ENCODE measurements around the gene ITGBL1.
A peak's percentile ranks its signal among the peaks of the same experiment; 100 is the strongest.

ITGBL1 gene

DNA sequence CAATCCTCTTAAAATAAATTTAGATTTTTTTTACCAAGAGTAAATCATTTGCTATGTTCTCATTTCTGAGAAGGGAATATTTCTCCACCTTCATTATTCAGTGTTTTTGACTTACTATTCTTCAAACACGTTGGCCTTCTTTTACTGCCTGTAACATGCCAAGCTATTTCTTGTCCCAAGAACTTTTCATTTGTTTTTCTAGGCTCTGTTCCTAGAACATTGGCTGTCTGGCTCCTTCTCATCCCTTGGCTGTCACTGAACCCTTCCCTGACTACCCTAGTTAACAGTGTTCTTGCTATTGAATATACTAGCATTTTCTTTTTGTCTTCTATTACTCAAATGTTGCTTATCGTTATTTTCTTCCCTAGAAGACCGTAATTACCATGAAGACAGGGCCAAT is 248.1 kb downstream of the ITGBL1 start:
- no peak for DNase-seq (ENCODE audit: low spot score)

DNA sequence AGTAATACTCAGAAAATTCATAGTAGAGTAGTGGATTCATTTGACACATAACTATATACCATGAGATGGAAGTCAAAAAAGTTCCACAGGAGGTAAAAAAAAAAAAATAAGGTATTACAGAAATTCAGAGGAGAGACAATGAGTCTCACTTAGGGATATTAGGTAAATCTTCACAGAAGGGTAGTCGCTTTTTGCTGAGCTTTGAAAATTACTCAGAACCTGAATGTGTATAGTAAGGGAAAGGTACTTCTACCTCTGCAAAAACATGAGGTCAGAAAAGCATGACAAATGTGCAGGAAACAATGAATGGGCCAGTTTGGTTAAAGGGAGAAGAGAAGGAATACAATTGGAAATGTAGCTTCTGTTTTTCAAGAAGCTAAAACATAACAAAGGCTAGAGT is 250.6 kb downstream of the ITGBL1 start:
- no peak for DNase-seq (ENCODE audit: low spot score)

DNA sequence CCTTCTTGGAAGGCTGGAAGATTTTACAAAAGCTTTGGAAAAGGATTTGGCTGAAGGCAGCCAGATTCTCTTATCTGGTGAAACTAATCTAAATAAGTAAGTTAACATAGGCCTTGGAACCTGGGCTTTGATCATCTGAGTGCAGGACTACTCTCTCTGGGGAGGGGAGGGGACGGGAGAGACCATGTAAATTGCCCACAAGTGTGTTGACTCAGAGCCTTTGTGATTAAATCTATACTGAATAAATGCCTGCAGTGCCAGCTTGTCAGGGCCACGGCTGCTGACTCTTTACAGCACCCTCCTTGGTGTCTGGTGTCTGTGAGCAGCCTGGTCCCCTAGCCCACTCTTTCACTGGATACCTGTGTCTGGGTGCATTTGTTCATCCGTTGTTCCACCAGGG is 251.4 kb downstream of the ITGBL1 start:
- no peak for DNase-seq (ENCODE audit: low spot score)

DNA sequence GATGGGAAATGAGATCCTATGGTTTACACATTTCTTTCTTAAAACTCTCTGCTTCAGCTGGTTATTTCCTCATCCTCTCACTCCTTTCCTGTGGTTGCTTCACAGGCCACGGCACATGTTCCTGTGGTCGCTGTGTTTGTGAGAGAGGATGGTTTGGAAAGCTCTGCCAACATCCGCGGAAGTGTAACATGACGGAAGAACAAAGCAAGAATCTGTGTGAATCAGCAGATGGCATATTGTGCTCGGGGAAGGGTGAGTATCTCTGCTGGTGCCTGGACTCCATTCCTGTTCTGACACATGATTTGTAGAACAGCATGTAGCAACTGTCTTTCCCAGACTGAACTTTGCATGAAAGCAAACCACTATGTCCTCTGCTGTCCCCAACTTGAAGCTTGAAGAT is 254.2 kb downstream of the ITGBL1 start:
- peak; percentile 6 for DNase-seq (ENCODE audit: low spot score)

DNA sequence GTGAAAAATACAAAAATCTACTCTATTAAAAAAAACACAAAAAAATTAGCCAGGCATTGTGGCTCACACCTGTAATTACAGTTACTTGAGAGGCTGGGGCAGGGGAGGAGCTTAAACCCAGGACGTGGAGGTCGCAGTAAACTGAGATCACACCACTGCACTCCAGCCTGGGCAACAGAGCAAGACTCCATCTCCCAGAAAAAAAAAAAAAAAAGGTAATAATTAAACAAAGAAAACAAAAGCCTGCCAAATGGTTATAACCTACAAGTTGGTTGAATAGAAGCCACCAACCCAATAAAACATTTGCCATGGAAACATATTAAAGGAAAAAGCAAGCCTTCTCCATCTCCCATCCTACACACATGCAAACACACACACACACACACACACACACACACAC is 255.2 kb downstream of the ITGBL1 start:
- no peak for DNase-seq (ENCODE audit: low spot score)

DNA sequence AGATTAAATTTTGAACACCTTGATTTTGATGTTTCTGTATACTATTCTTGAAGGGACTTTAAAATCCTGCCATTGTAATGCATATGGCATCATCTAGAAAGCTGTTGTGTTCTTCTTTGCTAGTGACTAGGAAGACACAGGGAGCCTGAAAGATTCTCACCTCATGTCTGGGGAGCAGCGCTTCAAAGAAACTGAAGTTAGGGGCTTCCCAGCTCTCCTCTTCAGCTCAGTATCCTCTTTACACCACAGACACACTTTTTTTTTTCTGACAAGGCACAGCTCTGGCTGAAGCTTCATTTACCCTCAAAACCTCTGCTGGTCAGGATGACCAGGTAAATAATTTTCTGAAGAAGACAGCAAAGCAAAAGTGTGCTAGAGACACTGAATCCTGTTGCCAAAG is 255.6 kb downstream of the ITGBL1 start:
- no peak for DNase-seq (ENCODE audit: low spot score)

DNA sequence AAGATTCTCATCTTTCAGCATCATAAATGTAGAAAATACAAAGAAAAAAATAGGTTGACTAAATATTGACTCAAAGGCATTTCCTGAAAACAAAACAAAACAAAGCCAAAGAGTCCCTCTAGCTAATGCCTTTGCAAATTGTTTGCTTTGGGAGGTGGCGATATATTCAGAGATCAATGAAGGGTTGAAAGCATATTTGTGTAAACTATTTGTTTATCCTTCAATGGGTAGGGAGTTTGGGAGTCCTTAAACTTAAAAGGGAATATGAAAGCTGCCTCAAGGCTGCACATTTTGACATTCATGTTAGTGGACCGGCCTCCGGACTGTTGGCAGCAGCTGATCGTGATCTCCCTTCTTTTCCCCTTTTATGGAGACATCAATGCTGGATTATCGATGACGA is 257.5 kb downstream of the ITGBL1 start:
- no peak for DNase-seq (ENCODE audit: low spot score)

DNA sequence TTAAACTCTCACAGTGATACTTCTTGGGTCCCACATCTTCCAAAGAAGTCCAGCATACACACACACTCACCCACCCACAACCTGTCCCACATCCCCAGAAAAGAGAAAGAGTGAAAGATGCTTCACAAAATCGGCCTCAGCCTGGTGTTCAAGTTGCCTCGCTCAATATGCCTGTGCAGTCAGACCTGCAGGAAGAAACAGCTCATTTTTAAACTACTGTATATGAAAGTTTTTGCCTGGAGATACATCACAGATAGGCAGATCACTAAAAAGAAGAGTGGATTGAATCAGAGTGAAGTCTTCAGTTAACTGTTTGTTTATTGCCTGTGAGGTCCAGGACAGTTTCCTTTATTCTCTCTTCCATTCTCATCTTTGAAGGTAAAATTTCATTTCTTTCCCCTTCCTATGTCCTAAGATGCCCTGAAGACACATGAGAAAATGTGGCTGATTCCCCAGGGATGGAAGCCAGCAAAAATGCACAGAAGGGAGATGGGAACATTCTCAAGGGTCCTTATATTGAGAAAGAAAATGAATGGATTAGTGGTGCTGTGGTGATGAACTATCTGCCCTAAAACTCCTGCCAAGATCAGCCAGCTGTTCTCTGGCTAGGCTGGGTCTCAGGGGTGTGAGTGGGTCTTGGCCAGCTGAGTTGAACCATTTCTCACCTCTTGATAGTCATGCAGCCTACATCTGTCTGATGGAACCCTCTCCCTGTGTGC is 259.0 kb downstream of the ITGBL1 start:
- DNase-seq (ENCODE audit: low spot score) = no peak

DNA sequence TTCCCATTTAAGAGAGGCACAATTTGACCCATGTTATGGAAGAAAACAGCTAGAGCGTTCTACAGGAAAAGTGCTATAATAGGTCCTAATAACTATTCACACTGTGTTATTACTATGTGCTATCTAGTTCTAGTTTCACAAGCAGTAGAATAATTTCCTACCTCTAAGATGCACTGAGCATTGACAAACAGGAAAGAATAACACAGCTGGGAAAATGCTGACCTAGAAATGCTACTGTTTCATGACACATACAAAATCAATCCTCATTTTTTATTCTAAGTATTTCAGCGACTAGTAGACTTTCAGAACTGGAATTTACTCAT is 259.5 kb downstream of the ITGBL1 start:
- DNase-seq (ENCODE audit: low spot score) = no peak

DNA sequence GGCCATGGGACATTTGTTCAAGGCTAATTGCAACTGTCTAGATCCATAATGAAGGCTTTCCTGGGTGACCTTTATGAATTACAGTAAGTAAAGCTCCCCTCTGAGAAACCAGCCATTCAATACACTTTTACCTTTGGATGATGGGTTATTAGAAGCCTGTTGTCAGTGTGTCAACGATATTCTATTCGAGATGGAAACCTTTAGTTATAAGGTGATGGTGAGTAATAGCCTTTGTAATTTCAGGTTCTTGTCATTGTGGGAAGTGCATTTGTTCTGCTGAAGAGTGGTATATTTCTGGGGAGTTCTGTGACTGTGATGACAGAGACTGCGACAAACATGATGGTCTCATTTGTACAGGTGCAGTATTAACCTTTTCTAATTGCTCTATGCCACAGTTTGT is 261.7 kb downstream of the ITGBL1 start:
- DNase-seq (ENCODE audit: low spot score) = no peak

DNA sequence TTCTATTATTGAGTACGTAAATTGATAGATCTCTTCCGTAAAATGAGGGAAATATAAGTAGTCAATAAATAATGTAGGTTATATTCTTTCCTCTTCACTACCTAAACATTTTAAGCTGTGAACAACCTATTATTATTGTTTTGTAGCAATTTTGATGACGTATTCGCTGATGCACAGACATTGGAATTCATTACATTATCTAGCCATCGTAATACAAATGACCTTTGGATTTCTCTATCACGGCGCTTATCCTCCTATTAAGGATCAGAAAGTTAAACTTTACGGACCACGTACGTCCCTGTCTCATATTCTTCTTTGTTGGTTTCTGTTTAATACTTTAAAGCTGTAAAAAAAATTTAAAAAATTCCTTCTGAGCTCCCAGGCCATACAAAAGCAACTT is 264.9 kb downstream of the ITGBL1 start:
- no peak for DNase-seq (ENCODE audit: low spot score)

DNA sequence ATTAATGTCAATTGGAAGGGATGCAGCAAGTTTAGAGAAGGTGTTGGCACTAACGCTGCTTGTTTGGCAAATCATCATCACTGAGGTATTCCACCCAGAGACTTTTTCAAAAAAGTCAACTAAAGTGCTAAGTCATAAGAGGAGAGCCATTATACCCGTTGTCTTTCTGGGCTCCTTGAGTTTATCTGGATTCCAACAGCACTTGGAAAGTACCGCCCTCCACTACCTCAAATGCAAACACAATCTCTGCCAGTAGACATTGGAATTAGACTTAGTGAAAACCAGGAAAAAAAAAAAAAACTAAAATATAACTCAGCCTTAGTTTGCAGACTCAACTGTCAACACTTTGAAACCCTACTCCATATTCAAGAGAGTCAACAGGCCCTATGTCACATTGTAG is 266.0 kb downstream of the ITGBL1 start:
- DNase-seq (ENCODE audit: low spot score) = no peak

DNA sequence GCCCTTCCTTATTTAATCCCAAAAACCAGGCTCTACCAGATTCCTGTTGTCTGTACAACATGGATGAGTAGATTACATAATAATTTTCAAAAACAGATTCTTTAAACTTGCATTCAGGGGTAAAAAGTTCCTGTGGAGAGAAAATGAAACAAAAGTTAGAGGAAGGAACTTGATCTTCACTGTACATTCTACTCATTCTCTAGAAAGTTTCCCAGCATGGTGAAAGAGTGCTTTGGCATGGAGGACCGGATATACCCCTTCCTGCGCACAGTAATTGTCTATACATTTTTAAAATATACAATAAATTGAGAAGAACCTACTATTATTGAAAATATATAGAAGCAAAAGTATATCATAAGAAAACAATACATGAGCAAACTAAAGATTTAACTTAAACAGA is 274.2 kb downstream of the ITGBL1 start:
- no peak for DNase-seq (ENCODE audit: low spot score)

DNA sequence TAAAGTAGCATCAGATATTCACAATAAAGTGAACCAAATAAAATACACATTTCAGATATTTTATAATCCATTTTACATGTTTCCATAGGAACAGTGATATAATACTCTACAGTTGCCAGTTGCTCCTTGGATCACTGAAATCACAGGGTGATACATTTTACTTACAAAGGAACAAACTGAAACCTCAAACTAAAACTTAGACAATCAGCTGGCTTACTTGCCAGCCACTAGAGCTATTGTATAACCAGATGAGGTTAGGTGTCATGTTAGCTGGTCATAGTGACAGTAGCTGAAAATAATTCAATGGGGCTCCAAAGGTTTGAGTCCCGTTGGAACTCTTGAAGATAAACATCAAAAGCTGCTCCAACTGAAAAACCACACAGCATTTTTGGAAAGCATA is 274.6 kb downstream of the ITGBL1 start:
- DNase-seq (ENCODE audit: low spot score) = no peak

DNA sequence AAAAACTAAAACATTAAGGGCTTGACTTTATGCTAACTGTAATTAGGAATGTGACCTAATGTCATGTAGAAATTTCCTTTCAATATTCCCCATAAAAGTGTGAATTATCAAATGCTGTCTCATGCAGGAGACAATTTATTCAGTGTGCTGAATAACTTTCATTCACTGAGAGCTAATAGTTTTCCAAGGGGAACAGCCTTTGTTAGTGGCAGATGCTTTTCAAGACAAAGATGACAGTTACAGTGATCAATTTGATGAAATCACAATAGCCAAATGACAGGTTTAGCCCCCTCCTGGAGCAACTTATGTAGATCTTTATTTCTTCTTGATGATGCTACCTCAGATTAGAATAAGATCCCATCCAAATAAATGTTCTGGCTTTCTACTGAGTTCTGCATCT is 275.5 kb downstream of the ITGBL1 start:
- no peak for DNase-seq (ENCODE audit: low spot score)

DNA sequence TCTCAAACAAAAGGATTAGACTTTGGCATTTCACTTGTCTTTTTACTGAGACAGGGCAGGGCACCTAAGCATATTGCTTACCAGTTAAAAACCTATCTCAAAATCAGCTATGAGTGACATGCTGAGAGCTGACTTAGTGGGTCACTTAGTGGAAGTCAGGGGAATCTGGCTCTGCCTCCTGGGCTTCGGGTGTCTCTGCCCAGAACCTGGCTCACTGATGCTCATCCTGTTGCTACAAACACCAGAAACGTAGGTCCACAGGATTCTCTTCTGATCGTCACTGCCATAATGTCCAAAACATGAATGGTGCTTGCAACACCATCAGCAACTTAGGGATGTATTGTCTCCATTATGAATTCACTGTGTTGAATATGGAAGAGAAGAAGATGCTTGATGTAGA is 276.1 kb downstream of the ITGBL1 start:
- DNase-seq (ENCODE audit: low spot score) = no peak

DNA sequence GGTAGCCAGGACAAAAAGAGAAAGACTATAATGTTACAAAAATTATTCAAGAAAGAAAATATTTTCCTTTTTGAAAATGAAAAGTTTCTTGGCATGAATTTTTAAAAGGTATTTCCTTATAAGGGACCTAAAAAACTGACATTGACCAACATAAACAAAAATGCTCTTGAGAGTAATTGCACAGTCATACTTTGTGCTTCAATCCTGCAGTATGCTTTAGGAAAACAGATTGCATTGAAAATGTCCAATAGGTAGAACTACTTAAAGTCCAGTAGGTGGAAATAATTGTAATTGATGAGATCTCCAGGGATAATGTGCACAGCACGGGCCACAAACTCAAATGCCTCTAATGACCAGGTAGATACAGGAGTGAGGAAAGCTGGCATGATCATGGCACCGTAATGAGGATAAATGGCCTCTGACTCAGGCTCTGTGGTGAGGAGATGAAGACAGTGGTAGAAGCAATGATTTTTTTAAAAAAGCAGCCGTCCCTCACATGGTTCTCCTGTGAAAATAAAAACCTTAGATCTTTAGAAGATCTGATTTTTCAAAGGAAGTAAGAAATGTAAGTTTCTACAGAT is 278.0 kb downstream of the ITGBL1 start:
- no peak for DNase-seq (ENCODE audit: low spot score)

DNA sequence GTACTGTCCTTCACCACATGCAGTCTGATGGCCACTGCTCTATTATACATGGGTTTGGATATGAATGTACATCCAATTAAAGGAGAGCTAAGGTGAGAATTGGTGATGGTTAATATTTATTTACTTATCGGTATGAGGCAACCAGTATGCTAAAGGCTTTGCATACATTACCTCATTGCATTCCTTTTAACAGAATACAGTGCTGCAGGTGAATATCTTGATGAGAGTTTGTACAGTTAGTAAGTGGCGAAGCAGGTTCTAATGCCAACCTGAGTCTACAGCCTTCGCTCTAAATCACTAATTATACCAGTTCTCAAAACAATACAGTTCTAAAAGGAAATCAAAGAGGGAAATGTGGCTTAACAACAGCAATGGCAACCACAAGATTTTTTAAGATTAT is 284.1 kb downstream of the ITGBL1 start:
- no peak for DNase-seq (ENCODE audit: low spot score)

DNA sequence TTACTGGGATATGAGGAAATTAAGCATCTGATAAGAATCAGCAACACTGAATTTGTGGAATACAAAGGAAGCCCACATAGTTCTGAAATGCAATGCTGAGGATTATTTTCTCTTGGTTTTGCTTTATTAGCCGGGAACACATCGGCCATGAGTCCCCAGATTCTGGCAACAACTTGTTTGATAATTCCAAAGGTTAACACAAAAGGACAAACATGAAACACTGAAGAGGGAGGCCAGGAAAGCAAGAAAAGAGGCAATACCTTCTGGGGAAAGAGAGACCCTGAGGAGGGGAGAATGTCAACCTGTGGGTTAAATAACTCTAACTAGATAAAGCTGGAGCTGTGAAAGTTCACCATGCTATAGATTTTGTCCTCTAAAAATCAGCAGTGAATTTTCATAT is 285.9 kb downstream of the ITGBL1 start:
- no peak for DNase-seq (ENCODE audit: low spot score)

DNA sequence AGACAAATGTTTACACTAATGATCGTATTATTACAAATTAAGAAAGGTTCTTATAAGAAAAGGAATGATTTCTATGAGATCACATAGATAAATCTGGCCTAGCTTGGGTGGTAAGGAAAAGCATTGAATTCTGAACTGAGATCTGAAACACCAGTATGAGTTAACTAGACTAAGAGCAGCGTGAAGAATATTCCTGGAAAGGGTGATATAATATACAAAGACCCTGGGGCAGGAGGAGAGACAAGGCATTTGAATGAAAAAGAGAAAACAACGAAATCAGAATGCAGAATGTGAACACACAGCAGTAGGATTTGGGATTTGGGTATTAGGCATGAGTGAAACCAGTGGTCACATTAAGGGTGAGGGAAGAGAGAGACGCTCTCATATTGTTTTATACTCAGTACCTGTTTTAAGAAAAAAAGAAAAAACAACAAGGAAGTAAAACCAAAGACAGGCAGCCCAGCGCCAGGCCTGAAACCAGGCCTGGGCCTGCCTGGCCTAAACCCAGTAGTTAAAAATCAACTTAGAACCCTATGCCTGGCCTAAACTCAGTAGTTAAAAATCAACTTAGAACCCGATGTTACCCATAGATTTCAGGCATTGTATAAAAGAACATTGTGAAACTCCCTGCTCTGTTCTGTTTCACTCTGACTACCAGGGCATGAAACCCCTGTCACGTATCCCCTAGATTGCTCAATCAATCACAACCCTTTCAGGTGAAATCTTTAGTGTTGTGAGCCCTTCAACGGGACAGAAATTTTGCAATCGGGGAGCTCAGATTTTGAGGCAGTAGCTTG is 287.1 kb downstream of the ITGBL1 start:
- peak; percentile 12 for DNase-seq (ENCODE audit: low spot score)

DNA sequence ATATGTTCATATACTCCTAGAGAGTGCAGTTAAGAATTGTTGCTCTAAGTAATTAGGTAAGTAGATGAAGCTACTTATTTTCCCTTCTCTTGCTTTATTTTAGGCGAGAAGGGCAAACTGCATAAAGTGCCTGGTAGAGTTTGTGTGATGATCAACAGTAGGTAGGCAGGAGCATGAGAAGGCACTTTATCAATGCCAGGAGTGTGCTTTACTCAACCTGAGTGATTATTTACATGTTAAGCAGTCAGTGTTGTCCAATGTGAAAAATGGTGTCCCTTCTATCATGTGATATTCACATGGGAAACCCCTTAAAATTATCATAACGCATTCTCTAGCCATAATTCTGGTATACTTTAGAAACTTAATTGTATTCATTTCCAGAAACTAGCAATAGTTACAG is 294.0 kb downstream of the ITGBL1 start:
- DNase-seq (ENCODE audit: low spot score) = no peak

DNA sequence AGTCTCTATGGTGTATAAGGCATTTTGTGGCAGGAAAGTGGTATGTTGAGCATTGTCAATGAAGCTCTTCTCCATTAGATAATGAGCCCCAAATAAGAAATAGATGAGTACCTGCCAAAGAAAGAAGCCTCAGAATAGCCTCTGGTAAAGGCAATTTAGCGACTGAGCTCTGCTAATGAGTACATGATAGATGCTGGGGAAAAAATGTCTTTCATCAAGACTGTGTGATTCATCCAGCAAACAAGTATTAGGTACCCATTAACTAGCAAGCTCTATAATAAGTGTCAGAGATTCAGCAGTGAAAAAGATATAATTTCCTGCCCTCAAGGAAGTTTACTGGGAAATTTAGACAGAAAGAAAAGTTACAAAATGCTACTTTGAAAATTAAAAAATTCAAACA is 294.6 kb downstream of the ITGBL1 start:
- DNase-seq (ENCODE audit: low spot score) = no peak

DNA sequence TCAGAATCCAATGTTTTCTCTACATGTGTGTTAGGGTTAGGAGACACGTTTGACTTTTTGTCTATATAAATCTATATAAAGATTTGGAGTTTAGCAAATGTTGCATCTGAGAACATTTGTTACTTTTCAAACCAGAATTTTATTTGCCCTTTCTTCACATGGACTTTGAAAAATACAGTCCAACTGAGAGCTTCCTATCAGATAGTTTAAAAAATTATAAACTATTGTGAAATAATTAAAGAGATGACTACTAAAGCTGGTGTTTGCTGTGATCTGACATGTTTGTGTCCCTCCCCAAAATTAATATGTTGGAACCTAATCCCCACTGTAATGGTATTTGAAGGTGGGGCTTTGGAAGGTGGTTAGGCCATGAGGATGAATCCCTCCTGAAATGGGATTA is 297.1 kb downstream of the ITGBL1 start:
- no peak for DNase-seq (ENCODE audit: low spot score)

DNA sequence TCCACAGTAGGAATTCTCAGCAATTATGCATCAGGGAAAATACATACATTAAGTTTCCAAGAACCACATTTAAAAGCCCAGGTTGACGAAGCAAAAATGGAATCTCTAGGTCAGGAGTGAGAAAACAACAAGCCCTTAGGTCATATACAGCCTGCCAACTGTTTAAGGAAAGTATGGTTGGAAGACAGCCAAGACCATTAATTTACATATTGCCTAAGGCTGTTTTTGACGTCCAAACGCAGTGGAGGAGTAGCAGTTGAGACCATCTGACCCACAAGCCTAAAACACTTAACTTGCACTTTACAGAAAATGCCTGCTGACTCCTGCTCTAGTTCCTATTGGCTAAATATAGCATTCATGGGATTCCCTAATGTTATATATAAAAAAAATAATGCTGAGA is 299.0 kb downstream of the ITGBL1 start:
- DNase-seq (ENCODE audit: low spot score) = no peak

Data from activated CD4-positive, alpha-beta T cell treated with anti-CD3 and anti-CD28 coated beads, Interleukin-2, Interleukin-4, amounts not matched to agents 100 ng/mL and 50 ng/mL, durations not matched to agents 16 hours and 8 hours (primary cell).